GM19467 (cell line): Measurements from ENCODE around the gene SH3GL2.

ENCODE experiments used
- ATAC-seq: cut with Tn5 transposase; IDR thresholded peaks from one replicate; pipeline ENCODE4 v1.9.1; 2021; ENCODE audit warnings: mild to moderate bottlenecking, moderate library complexity; ENCODE audit not compliant: unreplicated experiment

The SH3GL2 gene

DNA sequence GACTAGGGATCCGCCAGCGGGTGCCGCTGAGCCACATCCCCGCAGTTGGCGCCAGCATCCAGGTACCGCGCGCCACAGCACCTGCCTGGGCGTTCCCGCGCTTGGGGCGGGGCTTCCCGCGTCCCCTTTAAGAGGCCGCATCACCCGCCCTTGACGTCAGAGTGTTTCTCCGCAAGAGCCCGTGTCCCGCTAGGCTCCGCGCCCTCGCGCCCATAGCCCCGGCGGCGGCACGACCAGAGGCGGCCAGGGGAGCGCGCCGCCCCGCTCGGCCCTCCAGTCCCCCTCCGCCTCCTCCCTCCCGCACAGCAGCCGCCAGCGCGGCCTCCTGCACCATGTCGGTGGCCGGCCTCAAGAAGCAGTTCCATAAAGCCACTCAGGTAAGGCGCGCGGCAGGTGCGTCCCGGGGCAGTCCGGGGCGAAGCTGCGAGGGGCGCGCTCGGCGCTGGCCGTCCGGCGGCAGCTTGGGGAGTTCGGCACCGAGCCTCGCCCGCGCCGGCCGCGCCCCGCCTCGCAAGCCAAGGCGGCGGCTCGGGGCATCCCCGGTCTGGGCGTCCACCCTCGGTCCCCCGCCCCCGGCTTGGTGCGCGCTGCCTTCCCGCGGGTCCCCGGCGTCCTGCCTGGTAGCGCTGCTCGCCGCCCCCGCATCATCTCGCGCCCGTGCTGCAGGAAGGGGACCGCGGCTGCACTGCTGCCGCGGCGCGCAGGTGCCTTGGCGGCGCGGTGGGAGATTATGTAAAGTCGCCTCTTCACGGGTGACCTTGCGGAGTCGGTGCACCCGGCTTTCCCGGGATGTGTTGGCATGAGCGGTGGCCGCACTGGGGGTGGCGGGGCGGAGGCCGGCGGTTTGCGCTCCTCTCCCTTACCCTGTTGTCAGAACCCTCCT lies at the start of gene SH3GL2:
SH3GL2 (plus strand) TSS at position 156 of the 883 bp plus-strand sequence.
- peak; percentile 47 for ATAC-seq

DNA sequence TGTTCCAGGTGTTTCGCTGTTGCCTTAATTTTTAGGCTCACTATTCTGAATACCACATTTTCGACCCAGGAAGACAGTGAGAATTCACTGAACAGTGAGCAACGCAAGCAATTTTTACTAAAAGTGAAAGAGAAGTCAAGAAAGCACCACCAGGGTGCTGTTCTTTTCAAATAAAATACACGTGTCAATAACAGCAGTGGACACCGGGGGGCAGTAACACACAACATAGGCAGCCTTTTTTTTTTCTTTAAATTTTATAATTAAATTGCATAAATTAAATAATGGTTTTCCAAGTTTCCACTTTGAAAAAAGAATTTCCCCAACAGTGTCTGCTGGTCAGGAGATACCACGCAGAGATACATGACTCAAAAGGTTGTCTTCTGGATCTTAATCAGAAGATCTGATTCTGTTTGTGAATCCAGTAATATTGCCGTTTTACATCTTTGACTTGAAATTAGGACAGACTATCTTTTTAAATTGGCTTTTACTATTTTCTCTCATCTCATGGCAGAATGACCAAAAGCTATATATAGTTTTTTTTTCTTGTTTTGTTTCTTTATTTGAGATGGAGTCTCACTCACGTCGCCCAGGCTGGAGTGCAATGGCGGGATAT lies 47.1 kb upstream of the SH3GL2 start:
- peak; percentile 94 for ATAC-seq

DNA sequence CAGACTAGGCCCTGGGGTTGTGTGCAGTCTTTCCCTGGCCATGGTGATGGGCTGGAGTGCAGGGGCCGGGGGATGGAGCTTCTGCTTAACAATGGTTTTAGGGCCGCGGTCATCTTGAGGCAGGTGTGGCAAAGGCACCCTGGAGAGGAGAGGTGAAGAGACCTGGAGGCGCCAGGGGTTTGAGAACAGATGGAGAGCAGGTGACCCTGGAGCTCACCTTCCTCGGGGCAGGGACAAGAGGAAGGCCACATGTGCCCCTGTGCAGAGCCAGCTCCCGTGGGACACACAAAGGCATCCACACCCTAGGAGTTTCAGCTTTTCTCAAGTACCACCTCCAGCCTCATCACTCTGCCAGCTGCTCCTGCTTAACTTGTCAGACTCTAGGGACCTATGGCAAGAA lies 46.4 kb upstream of the SH3GL2 start:
- no peak for ATAC-seq

DNA sequence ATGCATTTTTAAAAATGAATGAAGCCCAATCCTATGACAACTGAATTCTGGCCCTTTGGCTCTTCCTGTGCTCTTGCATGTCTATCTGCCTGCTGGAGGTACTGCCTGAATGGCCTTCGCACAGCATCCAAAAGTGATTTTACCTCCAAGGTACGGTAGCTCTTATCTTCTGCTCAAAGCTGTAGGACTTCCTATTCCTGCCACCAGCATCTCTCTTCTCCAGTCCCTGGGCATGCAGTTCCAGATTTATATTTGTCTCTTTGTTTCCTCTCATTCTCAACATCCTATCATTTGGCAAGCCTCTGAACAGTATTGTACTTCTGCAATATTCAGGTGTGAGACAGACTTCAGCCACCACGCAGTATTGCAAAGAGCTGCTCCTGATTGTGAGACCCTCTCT lies 43.7 kb upstream of the SH3GL2 start:
- no peak for ATAC-seq

DNA sequence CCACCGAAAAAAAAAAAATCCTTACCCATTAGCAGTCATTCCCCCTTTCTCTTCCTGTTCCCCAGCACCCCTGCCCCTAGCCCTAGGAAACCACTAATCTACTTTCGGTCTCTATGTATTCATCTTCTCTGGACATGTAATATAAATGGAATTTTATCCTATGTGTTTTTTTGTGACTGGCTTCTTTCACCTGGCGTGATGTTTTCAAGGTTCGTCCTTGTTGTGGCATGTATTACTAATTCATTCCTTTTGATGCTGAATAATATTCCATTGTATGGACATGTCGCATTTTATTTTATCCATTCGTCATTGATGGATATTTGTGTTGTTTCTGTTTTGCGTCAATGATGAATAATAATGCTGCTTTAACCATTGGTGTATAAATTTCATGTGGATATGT lies 42.8 kb upstream of the SH3GL2 start:
- ATAC-seq = no peak

DNA sequence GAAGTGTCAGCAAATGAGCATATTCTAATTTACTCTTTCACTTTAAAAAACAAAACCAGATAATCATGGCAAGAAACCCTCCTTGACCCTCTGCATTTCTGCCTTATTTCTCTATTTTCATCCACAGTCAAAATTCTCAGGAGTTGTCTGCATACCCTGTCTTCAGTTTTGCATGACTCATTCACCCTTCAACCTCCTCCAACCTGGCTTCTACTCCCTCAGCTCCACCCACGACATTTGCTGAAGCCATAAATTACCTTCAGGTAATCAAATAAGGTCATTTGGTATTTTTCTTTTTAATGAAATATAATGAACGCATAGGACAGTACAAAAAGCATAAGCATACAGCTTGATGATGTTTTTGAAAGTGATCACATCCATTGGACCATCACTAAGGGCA lies 27.8 kb upstream of the SH3GL2 start:
- ATAC-seq = no peak

DNA sequence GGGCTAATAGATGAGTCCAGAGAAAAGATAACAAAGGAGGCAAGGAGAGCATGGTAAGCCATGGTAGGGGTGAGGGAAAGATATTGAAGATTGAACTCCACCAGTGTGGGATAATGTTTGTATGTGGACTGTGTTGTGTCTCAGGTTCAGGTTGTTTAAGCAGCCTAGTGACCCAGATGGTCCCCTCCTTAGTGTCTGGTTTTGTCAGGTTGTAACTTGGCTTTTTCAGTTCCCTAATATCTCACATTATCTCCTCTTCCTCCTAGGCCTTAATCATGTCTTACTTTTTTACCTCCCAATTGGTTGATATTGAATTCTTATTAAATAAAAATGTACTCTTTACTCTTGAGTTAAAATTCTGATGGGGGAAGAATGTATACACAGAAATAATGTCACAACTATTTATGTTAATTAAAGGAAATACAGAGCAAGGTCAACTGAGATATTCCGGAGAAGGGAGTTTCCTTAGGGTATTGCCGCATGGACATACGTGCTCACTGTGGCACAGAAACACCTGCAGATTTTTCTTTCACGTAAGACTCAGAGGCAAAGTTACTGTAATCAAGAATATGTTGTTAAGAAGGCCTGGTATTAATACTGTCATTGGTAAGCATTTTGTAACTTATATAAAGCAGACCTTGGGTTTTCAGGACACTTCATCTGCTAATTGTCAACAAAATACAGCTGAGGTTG lies 23.4 kb upstream of the SH3GL2 start:
- no peak for ATAC-seq

DNA sequence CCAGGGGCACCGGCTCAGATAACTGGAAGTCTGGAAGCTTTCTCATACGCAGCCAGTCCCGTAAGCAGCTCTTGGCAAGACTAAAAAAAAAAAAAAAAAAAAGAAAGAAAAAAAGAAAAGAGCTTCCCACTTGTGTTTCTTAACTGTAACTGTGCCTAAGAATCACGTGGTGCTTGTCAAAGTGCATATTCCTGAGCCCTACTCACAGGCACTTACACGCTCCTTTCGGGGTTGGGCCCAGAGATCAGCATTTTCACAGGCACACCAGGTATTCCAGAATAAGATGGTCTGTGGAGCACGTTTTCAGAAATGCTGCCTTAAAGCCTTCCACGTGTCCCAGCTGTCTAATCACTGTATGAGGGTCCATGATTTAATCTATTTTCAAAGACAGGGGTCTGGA lies 22.6 kb upstream of the SH3GL2 start:
- ATAC-seq = no peak

DNA sequence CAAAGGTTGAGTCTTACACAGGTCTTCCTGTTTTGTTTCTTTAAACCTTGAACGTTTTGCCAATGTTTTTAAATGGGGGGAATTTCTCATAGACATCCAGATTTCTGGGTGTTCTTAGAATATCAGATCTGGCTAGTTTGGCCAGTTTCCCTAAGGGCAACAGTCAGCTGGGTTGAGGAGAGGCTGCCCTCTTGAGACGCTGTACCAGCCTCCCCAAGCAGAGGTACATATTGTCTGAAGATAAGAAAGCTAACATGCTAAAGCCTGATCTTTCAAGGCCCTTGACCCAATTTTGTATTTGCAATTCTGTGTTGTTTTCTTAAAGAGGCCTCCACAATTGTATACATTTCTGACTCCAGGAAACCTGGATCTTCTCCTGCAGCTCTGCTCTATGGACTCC lies 21.9 kb upstream of the SH3GL2 start:
- no peak for ATAC-seq

DNA sequence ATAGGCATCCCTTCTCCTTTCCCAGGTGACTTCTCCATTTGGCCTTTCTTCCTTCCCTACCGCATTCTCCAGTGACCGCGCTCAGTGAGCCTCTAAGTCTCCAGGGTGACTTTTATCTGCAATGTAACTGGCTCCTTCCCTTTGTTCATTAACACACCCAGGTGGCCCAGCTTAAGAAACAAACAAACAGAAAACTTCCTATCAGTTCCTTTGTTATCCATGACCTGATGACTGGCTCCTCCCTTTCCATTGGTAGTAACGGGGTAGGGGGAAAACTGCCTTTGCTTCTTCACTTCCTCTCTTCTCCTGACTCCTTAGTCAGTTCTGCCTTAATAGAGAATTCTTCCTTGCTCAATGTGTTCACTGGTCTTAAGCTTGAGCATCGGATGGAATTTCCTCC lies 7.0 kb upstream of the SH3GL2 start:
- no peak for ATAC-seq

DNA sequence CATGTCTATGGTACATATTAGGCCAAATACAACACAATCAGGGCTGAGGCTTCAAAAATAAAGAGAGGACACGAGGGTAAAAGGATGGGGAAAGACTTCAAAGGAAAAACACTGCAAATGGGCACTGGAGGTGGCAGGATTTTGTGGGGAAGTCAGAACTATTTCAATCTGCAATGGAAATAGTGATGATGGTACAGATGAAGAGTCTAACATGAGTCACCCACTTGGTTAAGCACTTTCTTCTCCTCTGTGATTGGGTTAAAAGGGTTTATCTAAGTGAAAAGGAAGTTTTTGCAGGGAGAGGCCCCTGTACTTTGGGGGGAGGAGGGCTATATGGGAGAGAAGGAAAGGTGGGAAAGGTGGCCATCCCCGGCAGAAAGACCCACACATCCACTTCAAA lies 4.5 kb upstream of the SH3GL2 start:
- no peak for ATAC-seq

DNA sequence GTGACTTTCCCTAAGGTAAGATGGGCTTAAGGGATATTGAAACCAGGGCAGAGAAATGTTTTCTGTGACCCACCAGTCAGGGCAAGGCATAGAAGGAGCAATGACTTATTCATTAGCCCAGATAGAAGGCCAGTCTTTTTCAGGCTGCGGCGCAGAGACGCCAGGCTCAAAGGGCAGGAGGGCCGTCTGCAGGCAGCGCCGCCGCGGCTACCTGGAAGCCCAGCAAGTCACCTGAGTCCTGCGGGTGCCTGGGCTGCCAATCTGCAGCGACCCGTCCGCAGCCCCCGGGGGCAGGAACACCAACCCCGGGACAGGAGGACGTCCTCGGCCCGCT lies 322 bp upstream of the SH3GL2 start:
- ATAC-seq = no peak

DNA sequence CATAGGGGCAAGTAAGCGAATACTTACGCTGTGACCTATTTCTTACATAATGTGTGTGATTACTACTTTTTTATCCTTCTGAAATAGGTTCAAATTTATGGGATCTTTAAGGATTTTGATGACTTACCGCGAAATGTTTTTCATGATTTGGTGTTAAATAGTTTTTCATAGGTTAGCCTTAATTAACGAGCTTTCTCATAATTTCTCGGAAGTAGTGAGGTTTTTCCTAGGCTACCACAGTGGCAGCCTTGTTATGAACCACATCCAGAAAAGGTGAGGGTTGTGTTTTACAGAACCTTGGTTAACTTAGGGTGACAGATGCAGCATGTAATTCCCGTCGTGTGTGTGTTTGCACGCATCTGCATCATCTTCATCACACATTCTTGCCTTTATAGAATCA lies 1.3 kb downstream of the SH3GL2 start:
- no peak for ATAC-seq

DNA sequence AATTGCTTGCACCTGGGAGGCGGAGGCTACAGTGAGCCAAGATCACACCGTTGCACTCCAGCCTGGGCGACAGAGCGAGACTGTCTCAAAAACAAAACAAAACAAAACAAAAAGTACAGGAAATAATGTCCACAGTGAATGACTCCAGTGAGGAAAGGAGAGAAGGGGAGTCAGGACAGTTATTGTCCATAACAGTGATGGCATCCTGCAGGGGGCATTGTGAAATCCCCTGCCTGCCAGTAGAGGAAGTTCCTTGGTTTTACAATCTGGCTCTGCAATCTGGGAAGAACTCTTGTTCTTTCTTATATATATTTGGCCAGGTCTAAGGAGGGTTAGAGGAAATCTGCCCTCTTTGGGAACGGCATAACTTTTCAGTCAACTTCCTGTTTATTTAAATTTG lies 8.2 kb downstream of the SH3GL2 start:
- ATAC-seq = no peak

DNA sequence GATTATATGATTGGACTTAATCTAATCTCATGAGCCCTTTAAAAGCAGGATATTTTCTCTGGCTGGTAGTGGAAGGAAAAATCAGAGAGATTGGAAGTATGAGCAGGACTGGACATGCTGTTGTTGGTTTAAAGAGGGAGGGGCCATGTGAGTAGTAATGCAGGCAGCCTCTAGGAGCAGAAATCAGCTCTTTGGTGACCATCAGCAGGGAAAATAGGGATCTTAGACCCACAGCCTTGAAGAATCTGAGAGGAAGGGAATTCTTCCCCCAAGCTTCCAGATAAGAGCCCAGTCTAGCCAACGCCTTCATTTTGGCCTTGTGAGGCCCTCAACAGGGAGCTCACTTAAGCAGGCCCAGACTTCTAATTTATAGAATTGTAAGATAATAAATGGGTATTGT lies 9.5 kb downstream of the SH3GL2 start:
- ATAC-seq = no peak

DNA sequence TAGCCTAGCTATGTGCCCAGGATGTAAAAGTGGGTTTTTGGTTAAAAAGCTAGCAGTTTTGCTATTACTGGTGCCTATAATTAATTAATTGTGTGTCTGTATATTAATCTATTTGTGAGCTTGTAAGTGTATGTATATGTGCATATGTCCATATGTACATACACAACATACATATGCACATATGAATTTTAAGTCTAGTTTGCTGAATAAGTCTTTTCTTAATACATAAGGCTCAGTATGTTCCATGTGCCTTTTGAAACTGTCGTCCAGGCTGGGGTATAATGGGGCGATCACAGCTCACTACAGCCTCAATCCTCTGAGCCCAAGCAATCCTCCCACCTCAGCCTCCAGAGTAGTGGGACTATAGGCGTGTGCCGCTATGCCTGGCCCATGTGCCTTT lies 10.1 kb downstream of the SH3GL2 start:
- ATAC-seq = no peak

DNA sequence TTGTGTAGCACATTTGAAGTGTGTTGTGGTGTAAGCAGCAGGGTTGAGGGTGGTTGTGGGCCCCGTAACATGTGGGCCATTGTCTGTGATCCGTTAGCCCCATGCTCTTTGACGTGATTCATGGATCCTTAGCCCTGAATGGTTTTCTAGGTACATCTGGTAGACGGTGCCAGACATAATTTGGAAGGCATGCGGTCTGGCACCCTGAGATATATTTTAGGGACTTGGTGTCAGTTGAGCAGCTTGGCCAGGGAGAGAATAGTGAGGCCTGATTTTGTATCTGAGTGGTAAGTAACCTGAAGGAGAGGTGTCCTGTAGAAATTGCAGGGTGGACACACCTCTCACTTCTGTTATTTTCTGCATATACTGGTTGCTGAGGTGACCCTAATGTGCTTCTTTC lies 10.9 kb downstream of the SH3GL2 start:
- ATAC-seq = no peak

DNA sequence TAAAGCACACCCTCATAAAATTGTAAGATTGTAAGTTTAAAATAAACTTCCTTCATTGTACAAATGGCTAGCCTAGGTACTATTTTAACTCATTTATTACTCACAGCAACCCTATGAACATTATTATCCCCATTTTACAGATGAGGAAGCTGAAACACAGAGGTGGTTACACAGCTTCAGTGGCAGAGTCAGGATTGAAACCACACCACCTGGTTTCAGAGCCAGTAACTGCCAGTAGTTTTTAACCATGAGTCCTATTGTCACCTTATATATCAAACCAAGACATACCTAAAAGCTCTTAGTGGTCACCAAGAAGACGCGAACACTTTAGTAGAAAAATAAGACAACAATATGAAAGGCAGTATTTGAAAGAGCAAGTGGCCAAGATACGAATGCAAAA lies 16.1 kb downstream of the SH3GL2 start:
- no peak for ATAC-seq

DNA sequence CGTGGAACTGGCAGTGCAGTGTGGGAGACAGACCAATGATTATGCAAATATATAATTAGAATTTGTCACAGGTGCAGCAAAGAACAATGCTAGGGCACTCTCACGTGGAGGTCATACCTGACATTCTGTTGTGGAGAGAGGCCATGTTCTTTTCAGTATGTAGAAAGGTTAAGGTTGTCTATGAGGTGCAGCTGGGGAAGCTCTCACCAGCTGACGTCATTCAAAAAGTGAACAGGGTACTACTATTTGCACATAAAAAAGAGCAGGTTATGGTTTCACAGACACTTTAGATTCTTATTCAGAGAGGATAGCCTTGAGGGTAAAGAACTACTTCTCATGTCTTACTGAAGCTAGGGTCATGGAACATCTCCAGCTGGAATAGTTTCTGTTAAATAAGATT lies 19.1 kb downstream of the SH3GL2 start:
- ATAC-seq = no peak

DNA sequence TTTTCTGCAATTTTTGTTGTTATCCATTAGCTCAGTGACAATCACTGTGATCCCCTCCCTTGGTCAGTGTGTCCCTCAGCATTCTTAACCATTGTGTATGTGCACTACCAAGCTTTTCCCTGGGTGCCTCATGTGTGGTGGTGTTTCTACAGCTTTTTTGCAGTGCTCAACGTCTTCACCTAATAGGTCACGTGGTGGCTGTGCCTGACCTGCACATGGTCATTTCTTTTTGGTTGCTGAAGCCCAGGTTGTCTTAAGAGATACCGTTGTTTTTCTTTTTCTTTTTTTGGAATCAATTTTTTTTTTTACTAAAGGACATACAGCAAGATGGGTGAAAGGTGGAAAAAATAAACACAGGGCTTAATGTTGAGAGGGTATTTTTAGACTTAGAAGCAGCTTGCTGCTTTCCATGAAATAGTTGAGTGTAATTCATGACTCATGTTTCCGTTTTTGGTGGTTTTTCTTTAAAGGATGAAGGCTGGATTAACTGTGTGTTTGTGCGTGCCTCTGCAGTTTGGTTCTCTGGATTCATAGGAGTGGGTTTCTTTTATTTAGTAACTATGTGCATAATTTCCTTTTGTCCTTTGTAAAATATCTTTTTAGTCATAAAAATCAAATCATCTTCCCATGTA lies 22.2 kb downstream of the SH3GL2 start:
- no peak for ATAC-seq

DNA sequence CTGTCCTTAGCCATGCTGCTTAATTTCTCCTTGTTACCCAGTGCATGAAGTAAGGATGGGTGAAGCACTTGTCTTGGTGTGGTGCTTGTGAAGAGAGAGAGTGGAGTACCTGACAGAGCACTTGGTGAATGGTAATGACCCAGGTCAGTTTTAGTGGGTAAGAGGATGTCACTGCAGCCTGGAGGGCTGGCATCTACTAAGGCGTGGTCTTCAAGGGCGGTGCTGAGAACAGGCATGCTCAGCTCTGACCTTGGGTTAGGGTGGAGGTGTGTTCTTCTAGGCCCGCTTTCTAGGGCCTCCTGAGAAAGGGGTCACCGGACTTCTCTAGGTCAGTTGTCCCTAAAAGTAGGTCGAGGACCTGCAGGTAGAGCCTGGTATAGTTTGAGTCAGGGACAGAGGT lies 25.7 kb downstream of the SH3GL2 start:
- ATAC-seq = no peak
